Ectodermal cell (in vitro differentiated cells): ENCODE results near the gene HNRNPAB.

Experiments
- H3K27ac ChIP-seq: 2 replicates; pipeline ENCODE4 v1.7.0; 2013; ENCODE audit warnings: mild to moderate bottlenecking, low read depth, low read length; ENCODE audit not compliant: insufficient read depth, poor library complexity, severe bottlenecking
- H3K27me3 ChIP-seq: 2 replicates; pipeline ENCODE4 v1.7.0; 2013; ENCODE audit warnings: mild to moderate bottlenecking, low read length; ENCODE audit not compliant: insufficient read depth, control insufficient read depth, poor library complexity, severe bottlenecking
- H3K36me3 ChIP-seq: one replicate; pipeline ENCODE4 v1.7.0; 2013; ENCODE audit warnings: low read length; ENCODE audit not compliant: control insufficient read depth, insufficient read depth
- H3K4me1 ChIP-seq: one replicate; pipeline ENCODE4 v1.7.0; 2013; ENCODE audit warnings: low read length; ENCODE audit not compliant: control insufficient read depth, insufficient read depth
- H3K4me3 ChIP-seq: 2 replicates; pipeline ENCODE4 v1.7.0; 2013; ENCODE audit warnings: low read depth, low read length, control low read depth; ENCODE audit not compliant: insufficient read depth
- H3K9me3 ChIP-seq: 2 replicates; pipeline ENCODE4 v1.7.0; 2013; ENCODE audit warnings: mild to moderate bottlenecking, low read length, moderate library complexity; ENCODE audit not compliant: control insufficient read depth
- WGBS, 2 experiments: methylation state at CpG; one replicate each; pipeline ENCODE4 v1.1.7; 2013; ENCODE audit warnings: missing lambda C conversion rate in 2 of 2; 5-methylcytosine and 5-hydroxymethylcytosine counted together

HNRNPAB gene

DNA sequence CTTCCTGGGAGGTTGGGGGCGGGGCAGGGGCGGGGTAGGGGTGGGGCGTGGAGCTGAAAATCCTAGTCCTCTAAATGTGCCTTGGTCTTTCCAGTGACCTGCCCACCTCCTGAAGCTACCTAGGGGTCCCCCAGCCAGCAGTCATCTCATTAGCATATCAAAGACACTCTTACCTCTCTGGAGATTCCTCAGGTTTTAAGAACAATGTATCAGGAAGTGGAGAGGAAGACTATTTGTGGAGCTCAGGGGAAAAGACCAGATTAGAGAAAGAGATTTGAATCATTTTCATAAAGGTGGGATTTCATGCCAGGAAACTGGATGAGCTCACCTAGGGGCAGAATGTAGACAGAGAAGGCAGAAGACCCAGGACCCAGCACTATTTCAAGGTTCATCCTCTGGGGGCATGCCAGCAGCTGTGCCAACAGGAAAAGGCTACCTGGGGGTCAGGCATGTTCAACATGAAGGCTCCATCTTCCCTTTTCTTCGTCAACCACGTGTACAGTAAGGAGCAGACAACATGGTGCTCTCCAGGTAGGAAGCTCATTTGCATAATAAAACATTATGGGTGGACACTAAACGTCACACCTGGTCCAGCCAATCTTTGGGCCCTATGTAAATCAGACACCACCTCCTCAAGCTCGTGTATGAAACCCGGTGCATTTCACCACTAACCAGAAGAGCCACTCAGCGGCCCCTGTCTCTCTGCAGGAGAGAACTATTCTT lies 24.0 kb upstream of the HNRNPAB start:
- Histone ChIP-seq H3K4me1 (no peaks in the 10 kb centered on the region), H3K27me3 (no peaks in the 10 kb centered on the region), H3K9me3 (no peaks in the 10 kb centered on the region), H3K36me3 (no peaks in the 10 kb centered on the region), H3K27ac (no peak overlapping the region), H3K4me3 (no peak overlapping the region)
- WGBS, 2 experiments = 18 to 20% methylated on average over 9 of the region's 9 CpGs

DNA sequence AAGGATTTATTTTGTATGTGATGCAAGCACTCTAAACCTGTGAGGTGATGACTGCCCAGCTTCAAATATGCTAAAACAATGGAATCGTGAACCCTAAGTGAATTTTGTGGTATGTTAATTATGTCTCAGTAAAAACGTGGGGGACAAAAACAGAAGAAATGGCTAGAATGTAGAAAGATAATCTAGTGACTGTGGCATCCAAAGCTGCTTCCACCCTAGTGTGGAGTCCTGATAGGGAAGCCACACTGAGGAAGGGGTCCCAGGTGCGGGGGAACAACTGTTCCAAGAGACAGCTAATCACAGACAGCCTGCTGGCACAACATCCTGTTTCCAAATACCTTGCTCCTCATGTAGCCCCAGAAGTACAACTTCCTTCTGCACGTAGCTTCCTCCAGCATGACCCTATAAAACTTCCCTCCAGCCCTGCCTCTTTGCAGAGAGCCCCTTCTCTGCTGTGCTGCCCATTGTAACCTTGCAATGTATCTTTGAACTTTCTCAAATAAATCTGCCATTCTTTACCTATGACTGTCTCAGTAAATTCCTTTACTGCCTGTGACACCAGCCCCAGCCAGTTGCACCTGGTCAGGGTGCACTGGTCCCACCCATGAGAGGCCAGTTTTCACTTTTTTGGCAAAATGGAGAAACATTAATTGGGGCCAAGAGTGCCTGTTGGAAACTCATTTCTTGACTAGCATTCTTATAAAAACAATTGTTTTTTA lies 22.0 kb upstream of the HNRNPAB start:
- no peaks in the 10 kb centered on the region for H3K4me1 ChIP-seq
- no peak overlapping the region for H3K4me3 ChIP-seq
- H3K27me3 ChIP-seq = no peaks in the 10 kb centered on the region
- no peak overlapping the region for H3K27ac ChIP-seq
- WGBS, 2 experiments = 64% methylated on average over 4 of the region's 4 CpGs
- no peaks in the 10 kb centered on the region for H3K9me3 ChIP-seq
- no peaks in the 10 kb centered on the region for H3K36me3 ChIP-seq

DNA sequence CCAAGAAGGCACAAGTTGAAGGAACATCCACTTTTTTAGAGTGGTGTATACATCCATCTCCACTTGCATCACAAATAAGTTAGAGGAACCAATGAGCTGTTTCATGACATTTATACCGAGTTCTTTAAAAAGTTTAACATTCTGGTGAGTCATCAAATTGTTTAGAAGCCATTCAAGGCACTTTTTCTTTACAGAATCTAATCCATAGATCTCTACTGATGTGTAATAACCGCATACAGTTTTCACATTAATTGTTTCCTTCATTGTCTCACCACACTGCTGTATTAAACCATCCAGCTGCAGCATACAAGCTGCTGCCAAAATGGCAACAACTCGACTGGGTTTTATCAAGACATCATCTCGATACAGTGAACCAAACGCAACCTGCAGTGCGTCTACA lies 17.9 kb upstream of the HNRNPAB start:
- Histone ChIP-seq H3K36me3 (no peaks in the 10 kb centered on the region), H3K27me3 (no peaks in the 10 kb centered on the region), H3K4me3 (no peak overlapping the region), H3K27ac (no peak overlapping the region), H3K4me1 (no peaks in the 10 kb centered on the region), H3K9me3 (no peaks in the 10 kb centered on the region)
- WGBS, 2 experiments = 90 to 93% methylated on average over 6 of the region's 6 CpGs

DNA sequence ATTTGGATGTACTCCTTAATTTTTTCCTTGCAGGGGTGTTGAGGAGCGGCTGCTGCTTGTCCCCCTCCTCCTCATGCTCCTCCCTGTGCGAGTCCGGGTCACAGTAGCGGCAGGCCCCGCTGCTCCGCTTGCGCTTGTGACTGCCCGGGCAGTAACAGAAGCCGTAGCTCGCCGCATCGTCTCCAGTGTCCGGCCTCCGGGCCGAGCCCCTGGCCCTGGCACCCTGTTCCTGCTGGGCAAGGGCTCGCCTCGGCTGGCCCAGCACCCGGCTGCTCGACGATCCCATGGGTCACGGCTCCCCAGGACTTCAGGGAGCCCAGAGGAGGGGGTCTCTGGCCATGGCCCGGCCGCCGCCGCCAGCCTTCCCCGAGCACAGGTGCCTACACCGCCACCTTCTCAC lies 17.3 kb upstream of the HNRNPAB start, which contains the start of gene GMCL2:
Gene GMCL2 (minus strand): TSS at position 358 of the 400 bp plus-strand sequence. CDS start 72 bp downstream, at position 286.
- Histone ChIP-seq H3K4me1 (no peaks in the 10 kb centered on the region), H3K4me3 (no peak within 1 kb of the TSS), H3K9me3 (no peaks in the 10 kb centered on the region), H3K36me3 (no peaks in the 10 kb centered on the region), H3K27ac (no peak within 1 kb of the TSS), H3K27me3 (no peaks in the 10 kb centered on the region)
- WGBS, 2 experiments = 93 to 96% methylated on average over 27 of the region's 27 CpGs

DNA sequence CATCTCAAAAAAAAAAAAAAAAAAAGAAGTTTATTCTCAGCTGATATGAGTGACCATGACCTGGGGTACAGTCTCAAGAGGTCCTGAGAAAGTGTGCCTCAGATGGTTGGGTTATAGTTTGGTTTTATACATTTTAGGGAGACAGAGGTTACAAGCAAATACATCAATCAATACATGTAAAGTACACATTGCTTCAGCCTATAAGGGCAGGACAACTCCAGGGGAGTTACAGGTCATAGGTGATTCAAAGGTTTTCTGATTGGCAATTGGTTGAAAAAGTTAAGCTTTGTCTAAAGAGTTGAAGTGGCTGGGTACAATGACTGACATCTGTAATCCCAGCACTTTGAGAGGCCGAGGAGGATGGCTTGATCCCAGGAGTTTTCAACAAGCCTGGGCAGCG lies 14.9 kb upstream of the HNRNPAB start:
- H3K9me3 ChIP-seq = peaks cover 2% of the 10 kb centered on the region
- no peak overlapping the region for H3K4me3 ChIP-seq
- no peaks in the 10 kb centered on the region for H3K36me3 ChIP-seq
- no peak overlapping the region for H3K27ac ChIP-seq
- H3K27me3 ChIP-seq = no peaks in the 10 kb centered on the region
- 45 to 47% methylated on average over 2 of the region's 2 CpGs for WGBS, 2 experiments
- no peaks in the 10 kb centered on the region for H3K4me1 ChIP-seq

DNA sequence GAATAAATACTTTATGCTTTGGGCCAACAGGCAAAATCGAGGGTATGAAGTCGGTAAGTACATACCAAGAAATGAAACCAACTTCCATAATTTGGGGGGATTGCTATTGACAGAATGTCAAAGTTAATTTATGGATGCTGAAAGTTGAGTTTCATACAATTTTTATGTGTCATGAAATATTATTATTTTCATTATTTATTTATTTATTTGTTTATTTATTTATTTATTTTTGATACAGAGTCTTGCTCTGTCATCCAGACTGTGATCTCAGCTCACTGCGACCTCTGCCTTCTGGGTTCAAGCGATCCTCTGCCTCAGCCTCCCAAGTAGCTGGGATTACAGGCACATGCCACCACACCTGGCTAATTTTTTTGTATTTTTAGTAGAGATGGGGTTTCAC lies 12.7 kb upstream of the HNRNPAB start:
- Histone ChIP-seq H3K27me3 (no peaks in the 10 kb centered on the region), H3K4me1 (peaks cover 8% of the 10 kb centered on the region), H3K27ac (no peak overlapping the region), H3K9me3 (peaks cover 2% of the 10 kb centered on the region), H3K36me3 (no peaks in the 10 kb centered on the region), H3K4me3 (no peak overlapping the region)
- WGBS, 2 experiments = 85 to 87% methylated on average over 4 of the region's 4 CpGs

DNA sequence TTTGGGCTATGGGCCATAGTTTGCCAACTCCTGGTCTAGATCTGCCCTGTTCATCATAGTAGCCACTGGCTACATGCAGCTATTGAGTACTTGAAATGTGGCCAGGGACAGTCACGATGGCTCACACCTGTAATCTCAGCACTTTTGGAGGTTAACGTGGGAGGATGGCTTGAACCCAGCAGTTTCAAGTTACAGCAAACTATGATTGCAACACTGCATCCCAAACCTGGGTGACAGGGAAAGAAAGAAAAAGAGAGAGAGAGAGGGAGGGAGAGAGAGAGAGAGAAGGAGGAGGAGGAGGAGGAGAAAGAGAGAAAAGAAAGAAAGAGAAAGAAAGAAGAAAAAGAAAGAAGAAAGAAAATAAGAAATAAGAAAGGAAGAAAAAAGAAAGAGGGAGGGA lies 12.1 kb upstream of the HNRNPAB start:
- no peaks in the 10 kb centered on the region for H3K27me3 ChIP-seq
- WGBS, 2 experiments = 88 to 95% methylated on average over 2 of the region's 2 CpGs
- no peak overlapping the region for H3K27ac ChIP-seq

DNA sequence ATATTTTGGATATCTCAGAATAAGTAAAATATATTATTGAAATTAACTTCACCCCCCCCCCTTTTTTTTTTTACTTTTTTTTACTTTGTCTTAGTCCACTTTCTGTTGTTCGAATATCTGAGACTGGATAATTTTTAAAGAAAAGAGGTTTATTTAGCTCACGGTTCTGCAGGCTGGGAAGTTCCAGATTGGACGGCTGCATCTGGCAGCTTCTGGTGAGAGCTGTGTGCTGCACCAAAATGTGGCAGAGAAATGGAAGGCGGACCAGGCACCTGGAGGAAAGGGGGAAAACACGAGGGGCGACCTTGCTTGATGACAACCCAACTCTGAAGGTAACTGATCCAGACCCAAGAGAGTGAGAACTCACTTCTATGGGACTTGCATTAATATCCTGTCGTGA lies 11.5 kb upstream of the HNRNPAB start:
- 92 to 93% methylated on average over 7 of the region's 7 CpGs for WGBS, 2 experiments
- H3K9me3 ChIP-seq = peaks cover 2% of the 10 kb centered on the region
- H3K4me1 ChIP-seq = peaks cover 8% of the 10 kb centered on the region
- no peaks in the 10 kb centered on the region for H3K36me3 ChIP-seq
- H3K27me3 ChIP-seq = no peaks in the 10 kb centered on the region
- no peak overlapping the region for H3K4me3 ChIP-seq
- H3K27ac ChIP-seq = no peak overlapping the region

More for the DNA sequence above, 12.1 kb upstream of the HNRNPAB start:
- H3K4me1 ChIP-seq = peaks cover 8% of the 10 kb centered on the region
- H3K36me3 ChIP-seq = no peaks in the 10 kb centered on the region
- H3K4me3 ChIP-seq = no peak overlapping the region
- H3K9me3 ChIP-seq = peaks cover 2% of the 10 kb centered on the region

DNA sequence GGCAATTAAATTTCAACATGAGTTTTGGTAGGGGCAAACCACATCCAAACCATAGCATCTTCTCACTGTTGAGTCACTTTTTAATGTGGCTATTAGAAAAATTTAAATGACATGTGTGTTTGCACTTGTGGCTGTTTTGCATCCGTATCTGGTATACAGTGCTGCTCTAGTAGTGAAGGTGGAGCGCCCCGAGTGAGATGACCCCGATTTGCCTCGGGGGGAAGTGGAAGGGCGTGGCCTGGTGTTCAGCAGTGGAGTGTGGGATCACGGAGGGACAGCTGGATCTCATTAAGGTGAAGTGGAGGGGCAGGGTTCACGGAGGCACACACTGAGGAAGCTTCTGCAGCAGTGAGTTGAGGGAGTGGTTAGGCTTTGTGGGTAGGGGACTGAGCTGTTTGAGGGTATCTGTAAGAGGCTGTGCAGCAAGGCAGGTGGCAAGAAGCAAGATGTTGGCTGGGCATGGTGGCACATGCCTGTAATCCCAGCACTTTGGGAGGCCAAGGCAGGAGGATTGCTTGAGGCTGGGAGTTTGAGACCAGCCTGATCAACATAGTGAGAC lies 11.0 kb upstream of the HNRNPAB start:
- H3K4me3 ChIP-seq = no peak overlapping the region
- H3K36me3 ChIP-seq = no peaks in the 10 kb centered on the region

DNA sequence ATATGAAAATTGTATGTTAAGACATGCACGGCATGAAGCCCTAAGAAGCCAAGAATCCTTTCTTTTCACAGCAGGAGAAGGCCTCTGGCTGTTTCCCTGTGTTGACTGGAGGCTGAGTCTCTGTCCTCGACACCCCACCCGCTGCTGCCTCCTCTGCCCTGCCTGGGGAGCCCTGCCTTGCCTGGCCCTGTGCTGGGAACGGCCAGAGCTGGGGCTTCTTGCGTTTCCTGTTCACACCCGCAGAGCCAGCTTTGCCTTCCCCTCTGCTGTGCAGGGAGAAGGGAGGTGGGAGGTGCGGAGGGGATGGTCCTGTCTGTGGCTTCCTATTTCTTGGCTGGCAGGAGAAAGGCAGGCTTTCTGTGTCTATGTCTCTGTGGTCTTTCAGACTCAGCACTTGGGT lies 10.3 kb upstream of the HNRNPAB start:
- Histone ChIP-seq H3K27ac (no peak overlapping the region), H3K4me3 (no peak overlapping the region), H3K27me3 (no peaks in the 10 kb centered on the region), H3K4me1 (peaks cover 8% of the 10 kb centered on the region), H3K9me3 (peaks cover 2% of the 10 kb centered on the region), H3K36me3 (no peaks in the 10 kb centered on the region)
- 66 to 69% methylated on average over 7 of the region's 7 CpGs for WGBS, 2 experiments

More for the DNA sequence above, 11.0 kb upstream of the HNRNPAB start:
- Histone ChIP-seq H3K27me3 (no peaks in the 10 kb centered on the region), H3K27ac (no peak overlapping the region), H3K9me3 (peaks cover 2% of the 10 kb centered on the region), H3K4me1 (peaks cover 8% of the 10 kb centered on the region)
- 94% methylated on average over 8 of the region's 8 CpGs for WGBS, 2 experiments
